Epithelial cell of proximal tubule (primary cell): Measurements from ENCODE around the gene ZNF777. TPM values are rescaled to one million over a fixed set of nuclear protein-coding genes. Genes with fewer than 3 reads are reported as not detected.

Experiments used
- DNase-seq: peaks from one replicate; pipeline ENCODE4 v3.0.0-alpha.2; 2011; ENCODE audit warnings: low read depth
- H3K4me3 ChIP-seq: 2 replicates; pipeline ENCODE4 v1.5.1; 2011; ENCODE audit warnings: low read depth, mild to moderate bottlenecking, low read length
- CTCF ChIP-seq: conservative IDR thresholded peaks from 2 replicates; pipeline ENCODE4 v1.5.1; 2012; ENCODE audit warnings: low read depth, mild to moderate bottlenecking, low read length
- total RNA-seq: library from RNA; depleted of rRNA; stranded (reverse); fragments of >200 nt; gene quantifications from 2 replicates; pipeline ENCODE4 v1.2.3, GENCODE V29; 2015

Gene ZNF777
- total RNA-seq, 1 donor from 2014 or later: 9.1 TPM

- no peak for DNase-seq
- no peak overlapping the region for H3K4me3 ChIP-seq
- TF ChIP-seq CTCF: no peak
Measured at GRCh38 chr7:149433124-149433523, 27.7 kb downstream of the ZNF777 start.

GRCh38 chr7:149432121-149432691, 28.7 kb downstream of the ZNF777 start:
- H3K4me3 ChIP-seq: no peak overlapping the region
- no peak for DNase-seq
- no peak for TF ChIP-seq CTCF

GRCh38 chr7:149431486-149432120, 29.3 kb downstream of the ZNF777 start:
- H3K4me3 ChIP-seq: no peak overlapping the region
- DNase-seq: no peak
- no peak for TF ChIP-seq CTCF

GRCh38 chr7:149430192-149430591, 30.7 kb downstream of the ZNF777 start:
- no peak for TF ChIP-seq CTCF
- no peak overlapping the region for H3K4me3 ChIP-seq
- no peak for DNase-seq

- no peak overlapping the region for H3K4me3 ChIP-seq
- DNase-seq: no peak
- no peak for TF ChIP-seq CTCF
Measured at GRCh38 chr7:149427893-149428292, 33.0 kb downstream of the ZNF777 start.

GRCh38 chr7:149427096-149427680, 33.7 kb downstream of the ZNF777 start:
- no peak for DNase-seq
- TF ChIP-seq CTCF: no peak
- H3K4me3 ChIP-seq: no peak overlapping the region

- H3K4me3 ChIP-seq: no peak overlapping the region
- no peak for DNase-seq
- no peak for TF ChIP-seq CTCF
Measured at GRCh38 chr7:149423449-149424110, 37.3 kb downstream of the ZNF777 start.
